Kidney (tissue), 14 donors: ENCODE results near the gene ABCF1. TPM values are rescaled to one million over a fixed set of nuclear protein-coding genes. Genes with fewer than 3 reads are reported as not detected.

Source experiments
- DNase-seq, 5 donors: peaks; one replicate each; pipeline ENCODE4 v3.0.0-alpha.2; 2013 to 2020
- FAIRE-seq: peaks from 2 replicates; lab custom pipeline; 2012; peaks lifted over from hg19 to GRCh38; lab: Jason Lieb, UNC
- H3K27ac ChIP-seq, 2 donors: one replicate each; pipeline ENCODE4 v1.7.0; 2013; ENCODE audit warnings: low read depth in 2 of 2, low read length in 2 of 2, inconsistent platforms in 1 of 2
- H3K27me3 ChIP-seq: one replicate; pipeline ENCODE4 v1.7.1; 2013; ENCODE audit warnings: low read length, inconsistent platforms; ENCODE audit not compliant: control insufficient read depth, insufficient read depth
- H3K36me3 ChIP-seq, 3 donors: one replicate each; pipeline versions ENCODE4 v1.7.0 to v1.7.1; 2013; ENCODE audit warnings: low read length in 3 of 3, control low read depth in 1 of 3, inconsistent platforms in 1 of 3; ENCODE audit not compliant: insufficient read depth in 3 of 3, control insufficient read depth in 2 of 3
- H3K4me1 ChIP-seq, 3 donors: one replicate each; pipeline versions ENCODE4 v1.7.0 to v1.7.1; 2013; ENCODE audit warnings: low read length in 3 of 3, inconsistent platforms in 1 of 3, low read depth in 1 of 3; ENCODE audit not compliant: control insufficient read depth in 2 of 3, insufficient read depth in 2 of 3
- H3K4me3 ChIP-seq, 3 donors: one replicate each; pipeline versions ENCODE4 v1.7.0 to v1.8.1; 2013; ENCODE audit warnings: low read length in 3 of 3, control low read depth in 1 of 3, inconsistent platforms in 1 of 3
- H3K9ac ChIP-seq, 3 donors: one replicate each; pipeline versions ENCODE4 v1.7.0 to v1.7.1; 2013; ENCODE audit warnings: low read length in 3 of 3, control low read depth in 1 of 3, inconsistent platforms in 1 of 3
- H3K9me3 ChIP-seq, 3 donors: one replicate each; pipeline versions ENCODE4 v1.7.0 to v1.7.1; 2013; ENCODE audit warnings: low read length in 3 of 3, control low read depth in 1 of 3, inconsistent platforms in 1 of 3; ENCODE audit not compliant: control insufficient read depth in 2 of 3, insufficient read depth in 1 of 3
- intact Hi-C: fragments of 100-400 bp; cut with DNase I; formaldehyde crosslinking; loops from one replicate; pipeline ENCODE4 v1.11.1; 2022
- polyA plus RNA-seq: library from polyadenylated mRNA; stranded (reverse); fragments of 350-450 nt; fragmentation: Illumina TruSeq; extraction: RNeasy Lipid Tissue Mini Kit (QIAGEN cat#74804); gene quantifications from one replicate; pipeline ENCODE4 v1.2.3, GENCODE V29; 2014; ENCODE audit warnings: low read depth, low replicate concordance; ENCODE audit not compliant: insufficient read depth
- total RNA-seq: library from RNA; stranded (reverse); fragmentation: NEBNext Ultra II Directional; extraction: Animal tissue kit (Norgen Biotek cat#: 25700); gene quantifications from one replicate; pipeline ENCODE4 v1.2.1, GENCODE V29; 2021
- TF ChIP-seq, protein P1 (sequence below): IDR thresholded peaks from 3 replicates; pipeline ENCODE4 v1.5.1; 2012; ENCODE audit warnings: mild to moderate bottlenecking, moderate library complexity, borderline replicate concordance; ENCODE audit not compliant: insufficient read depth; ENCODE audit errors: extremely low read depth
- donor health status: control.
- donor health status: control.
- donor health status: control.
- donor health status: control.
- donor health status: control.
- donor health status: DM: yes; HTN: yes; CAD: no.
- donor health status: Normal renal cell carcinoma (clear cell type).

The ABCF1 gene
- total and polyA plus RNA-seq, 2 donors from 2014 or later: 32.9 to 47.2 TPM

DNA sequence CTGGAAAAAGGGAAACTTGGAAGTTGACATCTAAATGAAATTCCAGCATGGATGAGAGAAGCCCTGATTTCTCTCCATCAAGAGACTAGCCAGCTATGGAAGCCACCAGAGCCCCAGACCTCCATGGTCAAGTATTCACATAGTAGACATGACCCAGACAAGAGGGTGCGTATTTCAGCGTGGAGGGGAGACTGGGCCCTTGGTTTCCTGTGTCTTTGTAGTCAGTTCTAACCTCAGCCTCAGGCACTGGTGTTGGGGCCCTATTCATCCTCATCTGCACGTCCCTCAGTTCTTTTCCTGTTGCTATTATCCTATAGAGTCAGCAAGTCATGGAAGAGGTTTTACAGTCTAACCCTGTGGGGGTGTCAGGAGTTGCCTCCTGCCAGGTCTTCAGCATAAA, 27.4 kb upstream of the ABCF1 start:
- H3K27ac ChIP-seq: no peak overlapping the region
- TF ChIP-seq, protein P1, sequence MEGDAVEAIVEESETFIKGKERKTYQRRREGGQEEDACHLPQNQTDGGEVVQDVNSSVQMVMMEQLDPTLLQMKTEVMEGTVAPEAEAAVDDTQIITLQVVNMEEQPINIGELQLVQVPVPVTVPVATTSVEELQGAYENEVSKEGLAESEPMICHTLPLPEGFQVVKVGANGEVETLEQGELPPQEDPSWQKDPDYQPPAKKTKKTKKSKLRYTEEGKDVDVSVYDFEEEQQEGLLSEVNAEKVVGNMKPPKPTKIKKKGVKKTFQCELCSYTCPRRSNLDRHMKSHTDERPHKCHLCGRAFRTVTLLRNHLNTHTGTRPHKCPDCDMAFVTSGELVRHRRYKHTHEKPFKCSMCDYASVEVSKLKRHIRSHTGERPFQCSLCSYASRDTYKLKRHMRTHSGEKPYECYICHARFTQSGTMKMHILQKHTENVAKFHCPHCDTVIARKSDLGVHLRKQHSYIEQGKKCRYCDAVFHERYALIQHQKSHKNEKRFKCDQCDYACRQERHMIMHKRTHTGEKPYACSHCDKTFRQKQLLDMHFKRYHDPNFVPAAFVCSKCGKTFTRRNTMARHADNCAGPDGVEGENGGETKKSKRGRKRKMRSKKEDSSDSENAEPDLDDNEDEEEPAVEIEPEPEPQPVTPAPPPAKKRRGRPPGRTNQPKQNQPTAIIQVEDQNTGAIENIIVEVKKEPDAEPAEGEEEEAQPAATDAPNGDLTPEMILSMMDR: no peak
- intact Hi-C loops: no loop called here

DNA sequence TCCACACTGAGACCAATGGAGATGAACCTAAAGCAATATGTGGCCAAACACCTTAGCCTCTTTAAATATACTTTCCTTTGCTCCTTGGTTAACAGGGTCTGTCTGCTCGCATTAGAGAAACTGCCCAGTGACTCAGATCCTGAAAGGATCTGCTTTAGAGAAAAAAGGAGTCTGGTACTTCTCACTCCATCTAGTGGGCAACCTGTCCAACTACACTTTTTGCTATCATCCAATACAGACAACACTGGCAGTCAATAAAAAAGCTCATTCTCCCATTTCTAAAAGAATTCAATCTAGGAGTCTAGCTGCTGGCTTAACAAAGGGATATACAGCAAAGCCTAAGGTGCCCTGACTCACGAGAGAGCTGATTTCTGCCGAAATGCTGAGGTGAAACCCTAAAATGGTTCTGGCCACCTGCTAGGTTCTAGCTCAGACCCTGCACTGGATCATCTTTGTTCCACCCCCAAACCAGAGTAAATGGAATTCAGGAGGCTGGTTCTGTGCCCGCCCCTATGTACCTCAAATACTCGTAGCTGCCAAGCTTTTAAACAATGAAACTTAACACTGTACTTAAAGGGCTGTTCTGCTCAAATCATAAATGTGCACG, 26.5 kb upstream of the ABCF1 start:
- FAIRE-seq: no peak

More for the DNA sequence above, 27.4 kb upstream of the ABCF1 start:
- H3K4me3 ChIP-seq: no peak overlapping the region
- H3K27me3 ChIP-seq: peaks cover 2% of the 10 kb centered on the region
- no peaks in the 10 kb centered on the region for H3K9me3 ChIP-seq
- peaks cover 0 to 4% (median 0%) of the 10 kb centered on the region in 3 donors for H3K4me1 ChIP-seq
- DNase-seq: no peak
- H3K36me3 ChIP-seq: peaks cover 0 to 18% (median 3%) of the 10 kb centered on the region in 3 donors
- no peak for FAIRE-seq
- H3K9ac ChIP-seq: no peak overlapping the region

DNA sequence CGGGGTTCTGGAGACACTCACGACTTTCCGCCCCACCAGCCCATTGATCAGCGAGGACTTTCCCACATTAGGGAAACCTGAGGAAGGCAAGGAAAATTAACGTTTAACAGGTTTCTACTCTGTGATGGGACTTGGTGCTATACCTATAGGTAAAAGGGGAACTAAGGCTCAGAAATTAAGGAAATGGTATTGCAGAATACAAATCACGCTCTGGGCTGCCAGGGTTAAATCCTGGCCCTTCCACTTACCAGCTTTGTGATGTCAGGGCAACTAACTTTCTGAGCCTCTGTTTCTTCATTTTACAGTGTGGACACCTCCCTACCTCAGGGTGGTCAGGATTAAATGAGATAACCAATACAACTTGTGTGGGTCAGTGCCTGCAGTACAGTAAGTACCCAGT, 23.8 kb upstream of the ABCF1 start:
- FAIRE-seq (no peak), DNase-seq (no peak)
- no peak overlapping the region for H3K9ac ChIP-seq
- no peaks in the 10 kb centered on the region for H3K9me3 ChIP-seq
- H3K36me3 ChIP-seq: peaks cover 2 to 37% (median 17%) of the 10 kb centered on the region in 3 donors
- intact Hi-C loops: no loop called here
- H3K27me3 ChIP-seq: no peaks in the 10 kb centered on the region
- H3K4me3 ChIP-seq: no peak overlapping the region
- no peak overlapping the region for H3K27ac ChIP-seq
- H3K4me1 ChIP-seq: peaks cover 0 to 2% (median 0%) of the 10 kb centered on the region in 3 donors
- TF ChIP-seq, protein P1: no peak

More for the DNA sequence above, 26.5 kb upstream of the ABCF1 start:
- Histone ChIP-seq H3K27ac (no peak overlapping the region), H3K4me3 (no peak overlapping the region), H3K9me3 (no peaks in the 10 kb centered on the region), H3K9ac (no peak overlapping the region), H3K4me1 (peaks cover 0 to 4% (median 0%) of the 10 kb centered on the region in 3 donors), H3K36me3 (peaks cover 2 to 20% (median 8%) of the 10 kb centered on the region in 3 donors), H3K27me3 (peaks cover 2% of the 10 kb centered on the region)
- DNase-seq: peak in 2 of 5 donors; percentile 45 to 77
- intact Hi-C loops: no loop called here
- TF ChIP-seq, protein P1: peak; percentile 75
